HG02571 (cell line): ENCODE measurements around the gene TMEM255B.
"Not testable (repeated sequence)": the region's sequence is repeated elsewhere in the genome, so short reads cannot be mapped to it uniquely, and the experiment has no call there.

Source experiments
- ATAC-seq: cut with Tn5 transposase; IDR thresholded peaks from one replicate; pipeline ENCODE4 v1.9.1; 2021; ENCODE audit warnings: mild to moderate bottlenecking, moderate library complexity; ENCODE audit not compliant: unreplicated experiment

TMEM255B gene

GRCh38 chr13:113758651-113759524 lies at the start of gene TMEM255B:
Gene TMEM255B (plus strand): TSS chr13:113759226. CDS start chr13:113759270, 44 bp downstream.
- peak; percentile 71 for ATAC-seq

GRCh38 chr13:113722921-113723320 lies 36.1 kb upstream of the TMEM255B start:
- ATAC-seq: no peak

DNA sequence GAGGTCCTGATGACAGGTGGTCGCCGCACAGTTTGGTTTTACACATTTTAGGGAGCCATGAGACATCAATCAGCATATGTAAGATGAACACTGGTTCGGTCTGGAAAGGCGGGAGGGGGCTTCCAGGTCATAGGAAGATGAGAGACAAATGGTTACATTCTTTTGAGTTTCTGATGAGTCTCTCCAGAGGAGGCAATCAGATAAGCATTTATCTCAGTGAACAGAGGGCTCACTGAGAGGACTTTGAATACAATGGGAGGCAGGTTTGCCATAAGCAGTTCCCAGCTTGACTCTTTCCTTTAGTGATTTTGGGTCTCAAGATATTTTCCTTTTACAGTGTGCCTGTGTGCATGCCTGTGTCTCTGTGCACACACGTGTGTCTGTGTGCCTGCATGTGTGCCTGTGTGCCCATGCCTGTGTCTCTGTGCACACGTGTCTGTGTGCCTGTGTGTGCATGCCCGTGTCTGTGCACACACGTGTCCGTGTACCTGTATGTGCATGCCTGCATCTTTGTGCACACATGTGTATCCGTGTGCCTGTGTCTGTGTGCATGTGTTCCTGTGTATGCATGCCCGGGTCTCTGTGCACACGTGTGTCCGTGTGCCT lies 35.5 kb upstream of the TMEM255B start:
- ATAC-seq: no peak

GRCh38 chr13:113724016-113724758 lies 34.8 kb upstream of the TMEM255B start:
- no peak for ATAC-seq

- ATAC-seq: peak; percentile 73
Measured at GRCh38 chr13:113724780-113725315, 34.2 kb upstream of the TMEM255B start.

DNA sequence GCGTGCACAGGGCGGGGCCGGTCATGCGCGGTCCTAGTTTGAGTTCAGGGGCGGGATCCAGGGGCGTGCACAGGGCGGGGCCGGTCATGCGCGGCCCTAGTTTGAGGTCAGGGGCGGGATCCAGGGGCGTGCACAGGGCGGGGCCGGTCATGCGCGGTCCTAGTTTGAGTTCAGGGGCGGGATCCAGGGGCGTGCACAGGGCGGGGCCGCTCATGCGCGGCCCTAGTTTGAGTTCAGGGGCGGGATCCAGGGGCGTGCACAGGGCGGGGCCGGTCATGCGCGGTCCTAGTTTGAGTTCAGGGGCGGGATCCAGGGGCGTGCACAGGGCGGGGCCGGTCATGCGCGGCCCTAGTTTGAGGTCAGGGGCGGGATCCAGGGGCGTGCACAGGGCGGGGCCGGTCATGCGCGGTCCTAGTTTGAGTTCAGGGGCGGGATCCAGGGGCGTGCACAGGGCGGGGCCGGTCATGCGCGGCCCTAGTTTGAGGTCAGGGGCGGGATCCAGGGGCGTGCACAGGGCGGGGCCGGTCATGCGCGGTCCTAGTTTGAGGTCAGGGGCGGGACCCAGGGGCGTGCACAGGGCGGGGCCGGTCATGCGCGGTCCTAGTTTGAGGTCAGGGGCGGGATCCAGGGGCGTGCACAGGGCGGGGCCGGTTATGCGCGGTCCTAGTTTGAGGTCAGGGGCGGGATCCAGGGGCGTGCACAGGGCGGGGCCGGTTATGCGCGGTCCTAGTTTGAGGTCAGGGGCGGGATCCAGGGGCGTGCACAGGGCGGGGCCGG lies 33.5 kb upstream of the TMEM255B start:
- ATAC-seq: not testable (repeated sequence)

DNA sequence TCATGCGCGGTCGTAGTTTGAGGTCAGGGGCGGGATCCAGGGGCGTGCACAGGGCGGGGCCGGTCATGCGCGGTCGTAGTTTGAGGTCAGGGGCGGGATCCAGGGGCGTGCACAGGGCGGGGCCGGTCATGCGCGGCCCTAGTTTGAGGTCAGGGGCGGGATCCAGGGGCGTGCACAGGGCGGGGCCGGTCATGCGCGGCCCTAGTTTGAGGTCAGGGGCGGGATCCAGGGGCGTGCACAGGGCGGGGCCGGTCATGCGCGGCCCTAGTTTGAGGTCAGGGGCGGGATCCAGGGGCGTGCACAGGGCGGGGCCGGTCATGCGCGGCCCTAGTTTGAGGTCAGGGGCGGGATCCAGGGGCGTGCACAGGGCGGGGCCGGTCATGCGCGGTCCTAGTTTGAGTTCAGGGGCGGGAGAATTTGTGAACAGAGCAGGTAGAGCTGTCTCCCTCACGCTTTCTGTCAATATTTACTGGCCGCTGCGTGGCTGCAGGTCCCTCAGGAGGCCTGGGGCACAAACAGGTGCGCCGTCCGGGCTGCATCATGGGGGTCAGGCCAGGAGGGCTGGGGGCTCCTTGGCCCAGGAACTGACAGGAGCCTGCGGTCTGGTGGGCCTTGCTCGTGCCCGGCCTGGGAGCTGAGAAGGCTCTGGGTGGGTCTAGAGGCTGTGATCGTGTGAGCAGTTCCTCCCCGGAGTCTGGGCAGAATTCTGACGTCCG lies 32.8 kb upstream of the TMEM255B start:
- not testable (repeated sequence) for ATAC-seq

DNA sequence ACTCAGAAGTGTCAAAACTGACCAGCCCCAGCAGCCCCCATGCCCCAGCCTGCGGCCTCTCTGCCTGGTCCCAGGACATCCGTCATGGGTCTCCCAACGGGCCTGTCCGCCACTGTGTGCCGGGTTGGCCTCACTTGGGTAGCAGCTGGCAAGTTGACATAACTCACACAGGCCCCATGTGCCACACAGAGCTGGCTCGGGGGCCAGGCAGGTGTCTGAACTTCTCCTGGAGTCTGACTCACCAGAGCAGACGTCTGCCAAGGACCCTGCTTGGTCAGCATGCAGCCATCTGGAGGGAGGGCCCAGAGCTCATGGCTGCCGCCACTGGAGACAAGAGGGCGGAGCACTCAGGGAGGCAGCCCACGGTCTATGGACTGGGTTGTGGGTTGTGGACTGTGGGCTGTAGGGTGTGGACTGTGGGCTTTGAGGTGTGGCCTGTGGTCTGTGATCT lies 32.0 kb upstream of the TMEM255B start:
- ATAC-seq: no peak

- ATAC-seq: no peak
Measured at GRCh38 chr13:113728571-113729054, 30.4 kb upstream of the TMEM255B start.

GRCh38 chr13:113729187-113730019 lies 29.6 kb upstream of the TMEM255B start:
- no peak for ATAC-seq

DNA sequence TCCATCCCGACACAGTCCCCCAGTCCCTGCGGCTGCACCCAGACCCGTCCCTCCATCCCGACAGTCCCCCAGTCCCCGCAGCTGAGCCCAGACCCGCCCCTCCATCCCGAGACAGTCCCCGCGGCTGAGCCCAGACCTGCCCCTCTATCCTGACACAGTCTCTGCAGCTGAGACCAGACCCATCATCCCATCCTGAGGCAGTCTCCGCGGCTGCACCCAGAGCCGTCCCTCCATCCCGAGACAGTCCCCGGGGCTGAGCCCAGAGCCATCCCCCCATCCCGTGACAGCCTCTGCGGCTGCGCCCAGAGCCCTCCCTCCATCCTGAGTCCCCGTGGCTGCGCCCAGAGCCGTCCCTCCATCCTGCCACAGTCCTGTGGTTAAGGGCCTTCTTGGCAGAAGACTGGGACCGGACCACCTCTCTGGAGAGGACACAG lies 28.8 kb upstream of the TMEM255B start:
- no peak for ATAC-seq

DNA sequence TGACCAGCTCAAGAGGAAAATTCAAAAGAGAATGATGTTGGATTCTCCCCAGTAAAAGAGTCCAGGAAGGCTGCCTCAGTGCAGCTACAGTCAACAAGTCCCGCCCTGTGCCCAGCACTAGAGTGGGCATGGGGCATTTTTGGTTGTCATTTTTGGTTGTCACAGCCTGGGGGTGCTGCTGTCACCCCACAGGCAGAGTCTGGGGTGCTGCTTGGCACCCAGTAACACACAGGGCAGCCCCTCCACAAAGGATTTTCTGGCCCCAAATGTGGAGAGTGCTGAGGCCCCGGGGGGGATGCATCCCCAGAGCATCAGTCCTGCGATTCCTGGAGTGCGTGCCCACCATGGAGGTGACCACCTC lies 28.2 kb upstream of the TMEM255B start:
- ATAC-seq: no peak

DNA sequence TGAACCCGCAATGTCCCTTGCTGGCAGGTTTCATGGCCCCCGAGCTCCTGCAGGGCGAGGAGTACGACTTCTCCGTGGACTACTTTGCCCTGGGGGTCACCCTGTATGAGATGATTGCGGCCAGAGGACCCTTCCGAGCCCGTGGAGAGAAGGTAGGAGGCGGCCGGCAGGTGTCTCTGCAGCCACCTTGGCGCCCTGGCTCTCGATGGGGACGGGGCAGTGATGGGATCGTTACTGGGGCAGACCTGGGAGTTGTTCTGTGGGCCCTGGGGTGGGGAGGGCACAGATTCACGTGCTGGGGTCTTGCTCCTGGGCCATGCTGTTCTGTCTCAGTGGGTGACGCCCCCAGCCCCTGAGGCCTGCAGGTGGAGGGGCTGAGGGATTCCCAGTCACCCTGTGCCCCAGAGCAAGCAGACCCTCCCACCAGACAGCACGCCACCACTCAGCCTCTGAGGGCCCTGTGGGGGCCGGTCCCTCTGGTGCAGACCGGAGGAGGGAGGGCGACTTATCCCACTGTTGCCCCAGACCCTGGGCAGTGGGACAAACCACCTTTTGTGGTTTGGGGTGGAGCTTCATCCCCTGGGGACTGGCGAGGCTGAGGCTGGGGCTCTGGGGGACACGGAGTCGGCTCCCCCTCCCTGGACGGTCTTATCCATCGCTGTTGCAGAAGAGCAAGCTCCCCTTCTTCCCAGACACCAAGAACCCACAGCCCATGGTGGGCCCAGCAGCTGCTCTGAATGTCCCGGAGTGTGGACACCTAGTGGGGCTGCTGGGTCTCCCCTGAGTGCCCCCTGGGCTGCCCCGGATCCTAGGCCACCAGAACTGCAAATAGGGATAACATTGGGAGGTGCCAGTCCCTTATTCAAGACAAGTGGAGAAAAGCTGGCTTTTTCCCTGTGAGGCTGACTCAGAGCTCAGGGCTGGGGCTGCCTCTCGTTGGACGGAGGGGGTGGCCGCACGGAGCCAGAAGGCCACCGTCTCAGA lies 27.5 kb upstream of the TMEM255B start:
- ATAC-seq: no peak

DNA sequence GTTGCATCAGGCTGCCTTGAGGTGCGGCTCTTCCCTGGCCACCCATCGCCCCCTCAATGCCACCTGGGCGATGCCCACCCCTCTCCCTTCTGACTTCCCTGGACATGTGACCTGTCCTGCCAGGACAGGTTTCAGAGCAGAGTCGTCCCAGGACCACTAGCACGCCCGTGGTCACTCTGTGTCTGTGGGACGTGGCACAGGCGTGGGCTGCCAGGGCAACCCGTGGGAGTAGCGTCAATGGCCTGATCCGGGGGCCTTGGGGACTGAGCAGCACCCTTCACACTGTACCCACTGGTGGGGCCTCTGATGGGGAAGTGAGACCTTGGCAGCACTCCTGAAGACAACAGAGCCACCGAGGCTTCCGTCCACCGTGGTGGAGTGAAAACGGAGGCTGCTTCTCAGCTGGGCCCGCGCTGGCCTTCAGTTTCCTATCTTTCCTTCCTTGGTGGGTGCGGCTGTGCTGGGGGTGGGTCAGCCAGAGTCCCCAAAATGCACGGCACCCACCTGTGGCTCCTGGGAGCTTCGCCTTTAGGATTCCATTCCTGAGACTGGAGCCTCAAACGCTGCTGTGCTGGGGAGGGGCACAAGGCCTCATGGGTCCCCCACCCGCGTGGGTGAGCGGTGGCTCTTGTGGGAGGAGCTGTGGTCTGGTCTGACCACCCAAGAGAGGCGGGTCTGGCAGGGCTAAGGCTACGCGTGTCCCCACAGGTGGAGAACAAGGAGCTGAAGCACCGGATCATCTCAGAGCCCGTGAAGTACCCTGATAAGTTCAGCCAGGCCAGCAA lies 26.7 kb upstream of the TMEM255B start:
- ATAC-seq: no peak

DNA sequence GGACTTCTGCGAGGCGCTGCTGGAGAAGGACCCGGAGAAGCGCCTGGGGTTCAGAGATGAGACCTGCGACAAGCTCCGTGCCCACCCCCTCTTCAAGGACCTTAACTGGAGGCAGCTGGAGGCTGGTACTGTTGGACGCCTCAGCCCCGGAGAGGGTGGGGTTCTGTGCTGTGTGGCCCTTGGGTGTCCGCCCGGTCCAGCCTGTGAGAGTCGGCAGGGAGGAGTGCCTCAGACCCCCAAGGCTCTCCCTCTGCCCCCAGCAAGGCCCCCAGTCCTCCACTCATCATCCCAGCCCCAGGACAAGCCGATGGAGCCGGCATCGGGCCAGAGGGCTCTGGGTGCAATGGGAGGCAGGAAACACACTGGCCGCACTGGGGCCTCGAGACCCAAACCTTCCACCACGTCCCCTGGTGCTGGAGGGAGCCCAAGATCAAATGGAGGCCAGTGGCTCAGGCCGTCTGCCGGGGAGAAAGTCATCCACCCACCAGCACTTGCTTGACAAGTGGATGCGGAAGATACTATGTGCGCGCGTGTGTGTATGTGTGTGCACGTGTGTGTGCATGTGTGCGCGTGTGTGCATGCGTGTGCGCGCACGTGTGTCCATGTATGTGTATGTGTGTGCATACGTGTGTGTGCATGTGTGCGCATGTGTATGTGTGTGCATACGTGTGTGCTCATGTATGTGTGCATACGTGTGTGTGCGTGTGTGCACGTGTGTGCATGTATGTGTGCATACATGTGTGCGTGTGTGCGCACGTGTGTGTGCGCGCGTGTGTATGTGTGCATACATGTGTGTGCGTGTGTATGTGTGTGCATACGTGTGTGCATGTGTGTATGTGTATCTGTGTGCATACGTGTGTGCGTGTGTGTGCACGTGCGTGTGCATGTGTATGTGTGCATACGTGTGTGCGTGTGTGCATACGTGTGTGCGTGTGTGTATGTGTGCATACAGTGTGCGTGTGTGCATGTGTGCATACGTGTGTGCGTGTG lies 25.8 kb upstream of the TMEM255B start:
- no peak for ATAC-seq
